Uterus (tissue), 4 donors: ENCODE measurements around the gene SLC26A1. TPM values are rescaled to one million over a fixed set of nuclear protein-coding genes. Genes with fewer than 3 reads are reported as not detected.

Experiments used
- DNase-seq, 2 donors: peaks; one replicate each; pipeline ENCODE4 v3.0.0-alpha.2; 2019 to 2020
- H3K27ac ChIP-seq, 2 donors: fragments of 200-600 bp; sonication (generic); 1 replicate in 1 of 2; 2 replicates in 1 of 2; pipeline ENCODE4 v1.5.1; 2016 to 2018
- H3K27me3 ChIP-seq, 2 donors: fragments of 200-600 bp; sonication (generic); one replicate each; pipeline ENCODE4 v1.5.1; 2018 to 2019; ENCODE audit warnings: control low read depth in 1 of 2
- H3K36me3 ChIP-seq, 2 donors: fragments of 200-600 bp; sonication (generic); one replicate each; pipeline ENCODE4 v1.5.1; 2019; ENCODE audit warnings: control low read depth in 1 of 2
- H3K4me1 ChIP-seq, 2 donors: fragments of 200-600 bp; sonication (generic); one replicate each; pipeline ENCODE4 v1.5.1; 2018 to 2019; ENCODE audit warnings: control low read depth in 1 of 2
- H3K4me3 ChIP-seq, 2 donors: fragments of 200-600 bp; sonication (generic); 1 replicate in 1 of 2; 2 replicates in 1 of 2; pipeline ENCODE4 v1.5.1; 2018 to 2019; ENCODE audit warnings: mild to moderate bottlenecking in 1 of 2
- H3K9me3 ChIP-seq, 2 donors: fragments of 200-600 bp; sonication (generic); one replicate each; pipeline ENCODE4 v1.5.1; 2019; ENCODE audit warnings: control low read depth in 1 of 2
- POLR2A ChIP-seq, 2 donors: fragments of 450-650 bp; IDR thresholded peaks; one replicate each; pipeline ENCODE4 v1.6.1; 2016; ENCODE audit warnings: antibody characterized with exemption in 2 of 2, mild to moderate bottlenecking in 1 of 2, moderate library complexity in 1 of 2
- intact Hi-C: fragments of 100-400 bp; cut with DNase I; formaldehyde crosslinking; loops from one replicate; pipeline ENCODE4 v1.15.1; 2023; ENCODE audit warnings: low total_unique reads
- total RNA-seq, 4 donors: library from RNA; depleted of rRNA in 3 of 4; stranded (reverse); fragments of >200 nt in 3 of 4; gene quantifications; one replicate each; pipeline versions ENCODE4 v1.1.0 to v1.2.4, GENCODE V29; 2014 to 2023
- TF ChIP-seq, protein P1 (sequence below), 4 experiments: fragments of 200-600 bp in 2 of 4; fragments of 450-650 bp in 2 of 4; sonication (generic) in 2 of 4; IDR thresholded peaks; one replicate each; pipeline ENCODE4 v1.5.1; 2016 to 2019; ENCODE audit warnings: antibody characterized with exemption in 4 of 4, mild to moderate bottlenecking in 2 of 4, moderate library complexity in 1 of 4
- donor health status: DM: yes; HTN: yes; CAD: no.

SLC26A1 gene
- total RNA-seq, 4 donors from 2014 or later: 0.07 to 0.12 TPM; not detected in 2

DNA sequence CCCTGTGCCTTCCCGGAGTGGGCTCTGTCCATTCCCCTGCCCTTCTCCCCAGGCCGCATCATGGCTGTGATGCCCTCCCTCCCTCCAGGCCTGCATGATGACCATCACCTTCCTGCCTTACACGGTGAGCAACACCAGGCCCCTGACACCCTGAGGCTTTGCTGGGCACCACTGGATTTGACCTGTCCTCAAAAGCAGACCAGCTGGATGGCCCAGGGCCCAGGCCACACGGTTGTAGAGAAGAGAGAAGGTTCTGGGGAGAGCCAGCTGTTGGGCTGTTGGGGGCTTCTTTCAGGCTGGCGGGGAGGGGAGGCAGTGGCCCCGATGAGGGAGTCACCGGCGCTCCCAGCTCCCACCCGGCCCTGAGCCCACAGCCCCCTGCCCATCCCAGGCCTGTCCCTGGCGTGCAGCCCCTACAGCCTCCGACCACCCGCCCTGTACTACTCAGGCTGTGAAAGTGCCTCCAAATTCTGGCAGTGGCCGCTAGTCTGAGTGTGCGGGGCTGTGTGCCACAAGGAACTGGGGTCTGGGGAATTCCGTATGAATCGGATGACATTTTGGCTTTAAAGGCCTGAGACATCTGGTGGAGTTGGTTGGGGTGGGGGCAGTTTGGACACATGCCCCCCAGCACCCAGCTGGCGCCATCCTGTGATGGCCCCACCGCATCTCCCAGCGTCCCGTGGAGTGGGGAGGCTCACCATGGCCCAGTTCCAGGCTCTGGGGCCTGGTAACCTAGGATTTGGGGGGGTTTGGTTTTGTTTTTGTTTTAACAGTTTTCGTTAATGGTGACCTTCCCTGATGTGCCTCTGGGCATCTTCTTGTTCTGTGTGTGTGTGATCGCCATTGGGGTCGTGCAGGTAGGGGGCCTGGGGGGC lies 41.4 kb downstream of the SLC26A1 start:
- H3K4me1 ChIP-seq: no peaks in the 10 kb centered on the region
- no peak overlapping the region for H3K4me3 ChIP-seq
- H3K27ac ChIP-seq: no peak overlapping the region
- H3K27me3 ChIP-seq: no peaks in the 10 kb centered on the region
- peak in 1 of 2 donors; percentile 13 for DNase-seq
- intact Hi-C loops: no loop called here
- TF ChIP-seq, protein P1, sequence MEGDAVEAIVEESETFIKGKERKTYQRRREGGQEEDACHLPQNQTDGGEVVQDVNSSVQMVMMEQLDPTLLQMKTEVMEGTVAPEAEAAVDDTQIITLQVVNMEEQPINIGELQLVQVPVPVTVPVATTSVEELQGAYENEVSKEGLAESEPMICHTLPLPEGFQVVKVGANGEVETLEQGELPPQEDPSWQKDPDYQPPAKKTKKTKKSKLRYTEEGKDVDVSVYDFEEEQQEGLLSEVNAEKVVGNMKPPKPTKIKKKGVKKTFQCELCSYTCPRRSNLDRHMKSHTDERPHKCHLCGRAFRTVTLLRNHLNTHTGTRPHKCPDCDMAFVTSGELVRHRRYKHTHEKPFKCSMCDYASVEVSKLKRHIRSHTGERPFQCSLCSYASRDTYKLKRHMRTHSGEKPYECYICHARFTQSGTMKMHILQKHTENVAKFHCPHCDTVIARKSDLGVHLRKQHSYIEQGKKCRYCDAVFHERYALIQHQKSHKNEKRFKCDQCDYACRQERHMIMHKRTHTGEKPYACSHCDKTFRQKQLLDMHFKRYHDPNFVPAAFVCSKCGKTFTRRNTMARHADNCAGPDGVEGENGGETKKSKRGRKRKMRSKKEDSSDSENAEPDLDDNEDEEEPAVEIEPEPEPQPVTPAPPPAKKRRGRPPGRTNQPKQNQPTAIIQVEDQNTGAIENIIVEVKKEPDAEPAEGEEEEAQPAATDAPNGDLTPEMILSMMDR (IDR thresholded peaks at IDR 0.05): no peak
- TF ChIP-seq POLR2A (IDR thresholded peaks at IDR 0.05): no peak
- H3K9me3 ChIP-seq: no peaks in the 10 kb centered on the region
- no peaks in the 10 kb centered on the region for H3K36me3 ChIP-seq

DNA sequence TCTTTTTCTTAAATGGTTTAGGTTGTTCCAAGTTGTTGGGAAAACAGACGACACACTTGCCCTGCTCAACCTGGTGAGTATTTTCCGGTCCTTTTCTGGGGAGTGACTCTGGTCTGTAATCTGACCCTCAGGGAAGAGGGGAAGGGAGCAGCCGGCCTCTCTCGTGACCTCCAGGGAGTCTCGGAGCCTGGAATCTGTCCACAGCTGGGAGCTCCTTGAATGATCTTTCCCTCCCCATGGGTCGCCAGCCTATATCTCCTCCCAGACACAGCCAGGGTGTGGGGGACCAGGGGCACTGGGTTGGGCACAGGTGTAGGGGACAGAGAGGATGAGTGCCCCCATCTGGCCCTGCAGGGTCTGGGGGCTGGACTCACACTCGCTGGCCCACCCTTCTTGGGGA lies 42.0 kb downstream of the SLC26A1 start:
- H3K4me3 ChIP-seq: no peak overlapping the region
- TF ChIP-seq POLR2A (IDR thresholded peaks at IDR 0.05): no peak
- TF ChIP-seq, protein P1 (IDR thresholded peaks at IDR 0.05): no peak
- H3K27me3 ChIP-seq: no peaks in the 10 kb centered on the region
- no peaks in the 10 kb centered on the region for H3K4me1 ChIP-seq
- intact Hi-C loops: no loop called here
- H3K36me3 ChIP-seq: no peaks in the 10 kb centered on the region
- H3K9me3 ChIP-seq: no peaks in the 10 kb centered on the region
- DNase-seq: no peak
- no peak overlapping the region for H3K27ac ChIP-seq

DNA sequence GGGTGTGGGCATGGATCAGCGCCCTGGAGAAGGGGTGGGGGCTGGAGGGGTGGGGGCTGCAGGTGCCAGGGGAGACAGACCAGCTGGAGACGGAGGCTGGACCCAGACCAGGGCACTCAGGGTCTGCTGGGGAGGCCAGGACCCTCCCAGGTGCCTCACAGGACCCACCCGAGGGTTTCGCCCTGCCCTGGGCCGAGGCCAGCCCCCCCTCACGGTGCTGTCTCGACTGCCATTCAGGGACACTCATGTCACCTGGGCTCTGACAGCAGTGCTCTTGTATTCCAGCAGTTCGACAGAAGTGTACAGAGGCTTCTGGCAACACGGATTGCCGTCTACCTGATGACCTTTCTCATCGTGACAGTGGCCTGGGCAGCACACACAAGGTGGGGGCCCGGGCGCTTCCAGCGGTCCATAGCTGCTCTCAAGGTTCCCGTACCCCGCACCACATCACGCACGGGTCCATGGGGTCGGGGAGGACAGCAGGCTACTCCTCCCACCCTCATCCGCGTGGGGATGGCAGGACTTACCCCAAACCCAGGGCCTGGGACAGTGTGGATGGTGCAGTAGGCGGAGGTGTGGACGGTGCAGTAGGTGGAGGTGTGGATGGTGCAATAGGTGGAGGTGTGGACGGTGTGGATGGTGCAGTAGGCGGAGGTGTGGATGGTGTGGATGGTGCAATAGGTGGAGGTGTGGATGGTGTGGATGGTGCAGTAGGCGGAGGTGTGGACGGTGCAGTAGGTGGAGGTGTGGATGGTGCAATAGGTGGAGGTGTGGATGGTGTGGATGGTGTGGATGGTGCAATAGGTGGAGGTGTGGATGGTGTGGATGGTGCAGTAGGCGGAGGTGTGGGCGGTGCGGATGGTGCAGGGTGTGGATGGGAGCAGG lies 42.8 kb downstream of the SLC26A1 start:
- TF ChIP-seq POLR2A (IDR thresholded peaks at IDR 0.05): no peak
- TF ChIP-seq, protein P1 (IDR thresholded peaks at IDR 0.05): no peak
- Histone ChIP-seq H3K4me1 (no peaks in the 10 kb centered on the region), H3K36me3 (no peaks in the 10 kb centered on the region), H3K9me3 (no peaks in the 10 kb centered on the region), H3K27ac (no peak overlapping the region), H3K27me3 (no peaks in the 10 kb centered on the region), H3K4me3 (no peak overlapping the region)
- intact Hi-C loops: no loop called here
- DNase-seq: no peak

DNA sequence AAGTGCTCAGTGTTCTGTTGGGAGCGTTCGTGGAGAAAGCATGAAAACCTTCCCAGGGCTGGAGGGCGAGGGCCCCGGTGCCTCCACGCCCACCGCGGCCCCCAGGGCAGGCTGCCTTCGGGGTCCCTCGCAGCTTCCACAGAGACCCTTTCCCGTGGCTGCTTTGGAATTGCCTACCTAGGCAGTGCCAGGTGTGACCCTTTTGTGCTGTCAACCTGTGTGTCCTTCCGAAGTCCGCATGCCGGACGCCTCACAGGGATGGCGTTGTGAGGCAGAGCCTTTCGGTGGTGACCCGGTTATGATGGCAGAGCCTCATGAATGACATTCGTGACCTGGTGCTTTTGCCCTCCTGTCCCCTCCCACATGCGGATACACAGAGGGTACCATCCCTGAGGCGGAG lies 43.5 kb downstream of the SLC26A1 start:
- intact Hi-C loops: no loop called here
- no peaks in the 10 kb centered on the region for H3K4me1 ChIP-seq
- no peaks in the 10 kb centered on the region for H3K9me3 ChIP-seq
- TF ChIP-seq POLR2A (IDR thresholded peaks at IDR 0.05): no peak
- TF ChIP-seq, protein P1 (IDR thresholded peaks at IDR 0.05): no peak
- H3K4me3 ChIP-seq: no peak overlapping the region
- H3K36me3 ChIP-seq: no peaks in the 10 kb centered on the region
- no peaks in the 10 kb centered on the region for H3K27me3 ChIP-seq
- no peak overlapping the region for H3K27ac ChIP-seq
- no peak for DNase-seq

DNA sequence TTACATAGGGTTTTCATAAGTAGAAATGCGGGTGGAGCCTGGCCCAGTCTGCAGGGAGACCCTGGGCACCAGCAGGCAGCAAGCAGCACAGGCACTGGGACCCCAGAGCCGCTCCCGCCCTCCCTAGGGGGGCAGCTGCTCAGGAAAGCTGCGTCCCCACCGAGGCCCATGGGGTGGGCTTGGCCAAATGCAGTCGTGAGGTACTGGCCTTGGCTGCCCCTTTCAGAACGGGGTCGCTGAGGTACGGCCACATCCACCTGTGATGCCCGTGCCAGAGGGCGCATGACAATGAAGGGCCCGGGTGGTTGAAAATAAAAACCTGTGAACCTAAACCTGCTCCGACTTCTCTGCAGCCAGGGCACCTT lies 44.3 kb downstream of the SLC26A1 start:
- Histone ChIP-seq H3K27ac (no peak overlapping the region), H3K4me1 (no peaks in the 10 kb centered on the region), H3K27me3 (no peaks in the 10 kb centered on the region), H3K36me3 (no peaks in the 10 kb centered on the region), H3K4me3 (no peak overlapping the region), H3K9me3 (no peaks in the 10 kb centered on the region)
- intact Hi-C loops: no loop called here
- DNase-seq: no peak
- TF ChIP-seq POLR2A (IDR thresholded peaks at IDR 0.05): no peak
- TF ChIP-seq, protein P1 (IDR thresholded peaks at IDR 0.05): no peak
